ENCODE data around the gene SCYL1. TPM values are rescaled to one million over a fixed set of nuclear protein-coding genes. Genes with fewer than 3 reads are reported as not detected.

The SCYL1 gene
- total and polyA plus RNA-seq, 2 experiments from 2014 or later = 52.7 to 66.1 TPM

- TF ChIP-seq CTCF (conservative IDR thresholded peaks at IDR 0.05; ENCODE audit: low read depth in 2 of 2) = no peak
- no peak for TF ChIP-seq STAT1 (IDR thresholded peaks at IDR 0.05; ENCODE audit: unreplicated experiment)
Observed at GRCh38 chr11:65542738-65543390, 18.0 kb downstream of the SCYL1 start (continued).

- Histone ChIP-seq H3K27ac (ENCODE audit: low read depth) (no peak overlapping the region), H3K36me3 (ENCODE audit: insufficient read depth) (no peaks in the 10 kb centered on the region), H3K27me3 (ENCODE audit: insufficient read depth) (peaks cover 72% of the 10 kb centered on the region), H3K4me2 (peak overlapping the region; percentile 88), H3K9me2 (ENCODE audit: insufficient read depth) (no peaks in the 10 kb centered on the region), H4K20me1 (replicated peaks; ENCODE audit: insufficient read depth) (peaks cover 3% of the 10 kb centered on the region; the same call in 1 of the 2 replicates), H3K4me1 (ENCODE audit: insufficient read depth) (peaks cover 13% of the 10 kb centered on the region), H3F3A (replicated peaks; ENCODE audit: low read depth) (peaks cover 15% of the 10 kb centered on the region; the same call in 1 of the 2 replicates), H2AFZ (peak overlapping the region; percentile 81; the same call in 1 of the 2 replicates), H3K79me2 (replicated peaks; ENCODE audit: insufficient read depth) (no peaks in the 10 kb centered on the region), H3K4me3 (peak overlapping the region; percentile 68)
- peaks cover 18% of the 10 kb centered on the region for H3K4me1 Mint-ChIP-seq
- H3K27me3 Mint-ChIP-seq (ENCODE audit: insufficient read depth, low read depth, poor library complexity) = peaks cover 49% of the 10 kb centered on the region
- ATAC-seq (peak; percentile 4; the same call in 2 of the 3 replicates), DNase-seq (ENCODE audit: low spot score) (peak; percentile 37)
- no peaks in the 10 kb centered on the region; the same call in 2 of the 3 replicates for H3K9me3 Mint-ChIP-seq
- no peak overlapping the region for H3K27ac Mint-ChIP-seq
- H3K36me3 Mint-ChIP-seq (ENCODE audit: low read depth) = no peaks in the 10 kb centered on the region; the same call in 2 of the 3 replicates
- peak overlapping the region; percentile 63 for H3K4me3 Mint-ChIP-seq
- TF ChIP-seq CREB1 (CRISPR knock-in tag; IDR thresholded peaks at IDR 0.05; ENCODE audit: low read depth) (no peak), STAT1 (IDR thresholded peaks at IDR 0.05; ENCODE audit: unreplicated experiment) (no peak), EZH2 (IDR thresholded peaks at IDR 0.05; ENCODE audit: low read depth, unreplicated experiment) (no peak), JUNB (IDR thresholded peaks at IDR 0.05; ENCODE audit: unreplicated experiment) (no peak), ZNF462 (CRISPR knock-in tag; IDR thresholded peaks at IDR 0.05) (no peak), CTCF (conservative IDR thresholded peaks at IDR 0.05; ENCODE audit: low read depth in 2 of 2) (no peak), EZH2phosphoT487 (IDR thresholded peaks at IDR 0.05; ENCODE audit: unreplicated experiment) (no peak), POLR2AphosphoS5 (IDR thresholded peaks at IDR 0.05; ENCODE audit: low read depth) (no peak), NANOG (IDR thresholded peaks at IDR 0.05; ENCODE audit: borderline replicate concordance) (no peak), REST (IDR thresholded peaks at IDR 0.05; ENCODE audit: unreplicated experiment) (no peak)
Observed at GRCh38 chr11:65545853-65546216, 21.0 kb downstream of the SCYL1 start.
